Measurements from ENCODE around the gene COL27A1.

COL27A1 gene

DNA sequence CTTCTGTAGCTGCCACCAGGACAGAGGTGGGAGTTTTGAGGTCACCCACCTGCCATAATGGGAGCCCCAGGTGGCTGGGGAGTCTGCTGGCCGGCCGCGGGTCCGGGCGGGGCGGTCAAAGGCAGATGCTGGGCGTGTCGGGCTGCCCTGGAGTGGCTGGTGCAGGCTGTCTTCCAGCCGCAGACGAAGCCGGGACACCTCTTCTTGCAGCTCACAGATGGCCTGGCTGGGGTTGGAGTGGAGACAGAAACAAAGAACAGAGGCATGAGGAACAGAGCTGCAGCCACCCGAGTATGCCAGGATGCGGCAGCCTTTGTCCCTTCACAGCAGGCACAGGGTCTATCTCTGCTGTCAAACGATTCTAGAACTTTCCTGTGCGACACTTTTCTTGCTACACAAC, 192.3 kb downstream of the COL27A1 start:
- no peak for DNase-seq

DNA sequence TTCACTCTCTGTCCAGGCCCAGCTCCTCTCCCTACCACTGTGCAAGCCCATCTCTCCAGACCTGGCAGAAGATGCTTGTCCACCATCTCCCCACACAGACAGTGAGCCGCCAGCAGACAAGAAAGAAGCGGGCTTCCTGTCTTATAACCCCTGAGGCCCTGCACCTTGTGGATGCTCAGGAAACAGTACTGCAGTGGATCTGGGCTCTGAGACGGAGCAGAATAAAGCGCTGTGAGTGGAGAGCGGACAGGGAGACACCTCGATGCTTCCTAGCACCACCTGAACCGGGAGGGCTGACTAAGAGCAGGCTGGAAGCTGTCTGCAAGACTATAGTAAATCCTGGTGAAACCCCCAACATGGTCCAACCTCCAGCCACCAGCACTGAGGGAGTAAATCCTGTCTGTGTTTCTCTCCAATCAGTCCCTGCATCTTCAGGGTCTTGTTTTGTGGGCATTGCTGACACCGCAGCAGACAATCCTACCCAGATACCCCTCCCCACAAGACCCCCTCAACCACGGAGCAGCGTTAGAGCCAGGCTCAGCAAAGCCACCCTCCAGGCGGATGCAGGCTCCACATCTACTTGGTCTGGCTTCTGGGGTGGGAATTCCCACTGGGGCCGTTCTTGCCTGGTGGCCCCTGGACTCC, 193.0 kb downstream of the COL27A1 start:
- DNase-seq: no peak

DNA sequence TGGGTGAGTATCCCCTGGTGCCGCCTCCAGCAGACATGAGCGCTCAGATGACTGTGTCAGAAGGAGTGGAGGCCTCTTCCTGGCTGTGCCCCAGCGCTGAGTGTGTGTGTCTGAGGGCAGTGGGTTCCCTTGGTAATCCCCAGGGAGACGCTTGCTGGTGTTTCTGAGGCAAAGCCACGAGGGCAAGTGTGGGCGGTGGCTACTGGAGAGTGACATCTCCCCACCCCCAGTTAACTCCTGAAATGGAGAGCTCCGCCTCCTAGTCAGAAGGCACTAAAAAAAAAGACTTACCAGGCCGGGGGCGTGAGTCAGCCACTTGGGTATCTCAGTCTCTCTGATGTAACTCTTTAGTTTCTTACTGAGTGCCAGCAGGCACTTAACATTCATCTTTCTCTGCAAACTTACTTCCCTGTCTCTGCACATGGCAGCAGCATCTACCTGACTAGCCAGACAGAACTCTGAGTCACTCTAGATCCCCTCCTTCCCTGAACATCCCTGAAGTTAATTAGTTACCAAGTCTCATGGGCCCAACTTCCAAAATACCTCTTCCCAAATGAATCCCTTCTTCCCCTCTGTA, 193.7 kb downstream of the COL27A1 start:
- DNase-seq: peak; percentile 82

GRCh38 chr9:114349713-114350480, 194.6 kb downstream of the COL27A1 start:
- DNase-seq: no peak

DNA sequence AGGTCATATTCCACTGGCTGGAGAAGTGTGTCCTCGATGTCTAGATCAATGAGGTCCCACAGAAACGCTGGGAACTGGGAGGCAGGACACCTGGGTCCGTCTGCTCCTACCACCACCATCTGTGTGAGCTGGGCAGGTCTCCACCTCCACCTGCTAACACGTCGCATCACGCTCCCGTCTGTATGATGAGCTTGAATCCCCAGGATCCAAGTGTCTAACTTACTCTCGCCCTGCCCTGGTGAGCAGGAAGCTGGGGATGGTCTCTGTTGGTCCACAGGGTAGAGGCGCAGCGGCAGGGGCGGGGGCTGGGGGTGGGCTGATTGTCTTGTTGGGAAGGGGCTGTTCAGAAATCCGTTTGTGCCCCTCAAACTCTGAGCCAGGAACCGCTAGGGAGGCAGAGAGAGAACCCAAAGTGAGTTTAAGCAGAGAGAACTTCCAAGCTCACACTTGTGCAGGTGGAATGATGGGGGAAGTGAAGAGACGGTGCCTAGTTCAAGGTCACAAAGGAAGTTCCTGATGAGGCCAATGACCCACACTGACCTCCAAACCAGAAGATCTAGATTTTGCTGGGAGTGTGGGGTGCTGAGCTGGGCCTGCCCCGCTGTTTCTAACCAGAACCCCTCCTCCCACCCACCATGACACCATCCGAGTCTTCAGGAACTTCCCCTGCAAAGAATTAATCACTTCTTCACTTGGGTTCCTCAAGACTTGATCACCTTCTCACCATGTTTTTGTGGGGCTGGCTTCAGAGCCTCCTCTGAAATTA, 195.5 kb downstream of the COL27A1 start:
- DNase-seq: no peak

- DNase-seq: no peak
These were observed 196.6 kb downstream of the COL27A1 start for GRCh38 chr9:114351932-114352331.

GRCh38 chr9:114355821-114356220, 200.5 kb downstream of the COL27A1 start:
- no peak for DNase-seq

DNA sequence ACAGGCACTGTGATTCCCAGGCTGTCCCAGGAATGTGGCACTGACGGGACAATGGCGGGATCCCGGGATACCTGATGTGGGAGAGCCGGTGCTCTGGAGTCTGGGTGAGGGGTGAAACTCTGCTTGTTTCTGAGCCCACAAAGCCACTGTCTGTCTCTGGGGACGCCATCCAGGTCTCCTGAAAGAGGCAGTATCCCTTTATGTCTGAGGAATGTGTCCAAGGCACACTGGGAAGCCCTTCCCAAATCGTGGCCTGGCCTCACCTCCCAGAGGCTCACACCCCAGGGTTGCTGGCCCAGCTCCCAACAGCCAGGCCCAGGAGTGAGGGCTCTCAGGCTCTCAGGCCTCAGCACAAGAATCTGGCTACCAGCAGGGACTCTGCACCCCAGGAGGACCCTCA, 201.5 kb downstream of the COL27A1 start:
- no peak for DNase-seq

DNA sequence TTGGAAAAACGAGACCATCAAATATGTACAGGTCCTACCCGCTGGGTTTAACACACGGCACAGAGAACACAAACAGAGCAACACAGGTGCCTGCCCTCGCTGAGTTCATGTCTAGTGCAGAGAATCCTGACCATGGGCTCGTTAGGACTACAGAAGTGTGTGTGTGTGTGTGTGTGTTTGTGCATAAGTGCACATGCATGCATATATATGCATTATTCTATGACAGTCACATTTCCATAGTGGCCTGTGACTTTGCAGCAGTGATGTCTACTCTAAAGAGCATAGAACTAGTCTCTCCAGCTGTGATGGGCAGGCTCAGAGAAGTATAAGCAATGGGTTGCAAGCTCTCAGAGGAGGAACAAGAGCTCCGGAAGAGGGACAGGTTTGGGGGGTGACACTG, 202.0 kb downstream of the COL27A1 start:
- DNase-seq: no peak

DNA sequence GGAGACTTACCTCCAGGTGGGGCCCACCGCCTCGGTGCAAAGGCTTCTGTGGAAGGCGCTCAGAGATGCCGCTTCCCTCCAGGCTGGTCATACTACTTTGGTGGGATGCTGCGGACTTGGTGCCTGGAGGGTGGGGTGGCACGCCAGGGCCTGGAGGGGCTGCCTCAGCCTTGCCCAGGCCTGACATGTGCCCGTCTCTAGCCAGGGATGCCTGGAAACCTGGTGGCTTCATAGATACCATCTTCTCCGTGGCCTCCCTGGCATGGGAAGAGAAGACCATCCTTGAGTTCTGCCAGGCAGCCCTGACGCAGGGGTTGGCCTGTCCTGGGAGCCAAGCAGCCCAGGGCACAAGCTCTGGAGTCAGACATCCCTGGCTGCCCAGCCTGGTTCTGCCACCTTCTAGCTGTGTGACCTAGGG, 202.6 kb downstream of the COL27A1 start:
- DNase-seq: no peak

- DNase-seq: no peak
These were observed 204.5 kb downstream of the COL27A1 start for GRCh38 chr9:114359801-114360200.

GRCh38 chr9:114361542-114361941, 206.2 kb downstream of the COL27A1 start:
- DNase-seq: no peak

Measured in CD4-positive, alpha-beta T cell treated with Interferon gamma for 1 hour (primary cell).